Measurements from ENCODE around the gene TPM1.
A peak's percentile ranks its signal among the peaks of the same experiment; 100 is the strongest.

TPM1 gene

DNA sequence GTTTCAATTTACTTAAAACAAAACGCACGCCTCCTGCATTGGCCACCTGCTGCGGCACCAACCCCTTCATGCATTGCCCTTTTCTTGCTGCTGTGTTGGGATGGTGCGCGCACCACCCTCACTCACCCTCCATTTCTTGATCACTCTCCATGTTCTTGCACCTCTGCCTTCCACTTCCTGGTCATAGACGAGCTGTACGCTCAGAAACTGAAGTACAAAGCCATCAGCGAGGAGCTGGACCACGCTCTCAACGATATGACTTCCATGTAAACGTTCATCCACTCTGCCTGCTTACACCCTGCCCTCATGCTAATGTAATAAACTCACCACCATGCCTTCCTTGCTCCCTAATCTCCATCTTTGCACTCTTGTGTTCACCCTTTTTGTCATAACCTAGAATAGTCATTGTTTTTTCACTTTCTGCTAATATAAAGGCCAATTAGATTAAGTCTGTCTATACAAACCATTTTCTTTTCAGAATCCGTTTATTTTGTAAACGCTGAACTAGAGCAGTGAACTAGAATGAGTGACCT is 21.4 kb downstream of the TPM1 start:
- WGBS, 2 experiments = 96 to 97% methylated on average over 13 of the region's 13 CpGs

GRCh38 chr15:63065262-63066221 is 23.0 kb downstream of the TPM1 start:
- Histone ChIP-seq H3K36me3 (ENCODE audit: control insufficient read depth, insufficient read depth, low read length) (peaks cover 60% of the 10 kb centered on the region), H3K27ac (ENCODE audit: insufficient read depth, low read depth, low read length, poor library complexity, severe bottlenecking) (no peak overlapping the region), H3K9me3 (ENCODE audit: control insufficient read depth, low read length) (no peaks in the 10 kb centered on the region), H3K27me3 (ENCODE audit: control insufficient read depth, insufficient read depth, low read length, poor library complexity, severe bottlenecking) (no peaks in the 10 kb centered on the region), H3K4me1 (ENCODE audit: control insufficient read depth, insufficient read depth, low read length) (no peaks in the 10 kb centered on the region), H3K4me3 (ENCODE audit: insufficient read depth, low read depth, low read length) (no peak overlapping the region)
- WGBS, 2 experiments = 92 to 94% methylated on average over 7 to 8 of the region's 8 CpGs

More for the DNA sequence above, 21.4 kb downstream of the TPM1 start:
- no peaks in the 10 kb centered on the region for H3K4me1 ChIP-seq (ENCODE audit: control insufficient read depth, insufficient read depth, low read length)
- H3K36me3 ChIP-seq (ENCODE audit: control insufficient read depth, insufficient read depth, low read length) = peaks cover 75% of the 10 kb centered on the region
- H3K27me3 ChIP-seq (ENCODE audit: control insufficient read depth, insufficient read depth, low read length, poor library complexity, severe bottlenecking) = no peaks in the 10 kb centered on the region
- H3K9me3 ChIP-seq (ENCODE audit: control insufficient read depth, low read length) = no peaks in the 10 kb centered on the region
- H3K4me3 ChIP-seq (ENCODE audit: insufficient read depth, low read depth, low read length) = no peak overlapping the region
- no peak overlapping the region for H3K27ac ChIP-seq (ENCODE audit: insufficient read depth, low read depth, low read length, poor library complexity, severe bottlenecking)

GRCh38 chr15:63066272-63066671 is 23.7 kb downstream of the TPM1 start:
- Histone ChIP-seq H3K27me3 (ENCODE audit: control insufficient read depth, insufficient read depth, low read length, poor library complexity, severe bottlenecking) (no peaks in the 10 kb centered on the region), H3K27ac (ENCODE audit: insufficient read depth, low read depth, low read length, poor library complexity, severe bottlenecking) (no peak overlapping the region), H3K36me3 (ENCODE audit: control insufficient read depth, insufficient read depth, low read length) (peaks cover 53% of the 10 kb centered on the region), H3K4me1 (ENCODE audit: control insufficient read depth, insufficient read depth, low read length) (no peaks in the 10 kb centered on the region), H3K4me3 (ENCODE audit: insufficient read depth, low read depth, low read length) (no peak overlapping the region), H3K9me3 (ENCODE audit: control insufficient read depth, low read length) (no peaks in the 10 kb centered on the region)
- 97 to 99% methylated on average over 3 of the region's 3 CpGs for WGBS, 2 experiments

GRCh38 chr15:63067306-63067705 is 24.8 kb downstream of the TPM1 start:
- Histone ChIP-seq H3K27ac (ENCODE audit: insufficient read depth, low read depth, low read length, poor library complexity, severe bottlenecking) (no peak overlapping the region), H3K4me1 (ENCODE audit: control insufficient read depth, insufficient read depth, low read length) (no peaks in the 10 kb centered on the region), H3K9me3 (ENCODE audit: control insufficient read depth, low read length) (no peaks in the 10 kb centered on the region), H3K27me3 (ENCODE audit: control insufficient read depth, insufficient read depth, low read length, poor library complexity, severe bottlenecking) (no peaks in the 10 kb centered on the region), H3K4me3 (ENCODE audit: insufficient read depth, low read depth, low read length) (no peak overlapping the region), H3K36me3 (ENCODE audit: control insufficient read depth, insufficient read depth, low read length) (peaks cover 49% of the 10 kb centered on the region)
- 100% methylated on average over 1 of the region's 1 CpG for WGBS, 2 experiments

- Histone ChIP-seq H3K4me1 (ENCODE audit: control insufficient read depth, insufficient read depth, low read length) (no peaks in the 10 kb centered on the region), H3K36me3 (ENCODE audit: control insufficient read depth, insufficient read depth, low read length) (peaks cover 43% of the 10 kb centered on the region), H3K4me3 (ENCODE audit: insufficient read depth, low read depth, low read length) (no peak overlapping the region), H3K27ac (ENCODE audit: insufficient read depth, low read depth, low read length, poor library complexity, severe bottlenecking) (no peak overlapping the region), H3K27me3 (ENCODE audit: control insufficient read depth, insufficient read depth, low read length, poor library complexity, severe bottlenecking) (no peaks in the 10 kb centered on the region), H3K9me3 (ENCODE audit: control insufficient read depth, low read length) (no peaks in the 10 kb centered on the region)
- 86 to 88% methylated on average over 13 of the region's 13 CpGs for whole genome bisulfite sequencing, 2 experiments
Observed at GRCh38 chr15:63067976-63068743, 25.6 kb downstream of the TPM1 start.

GRCh38 chr15:63069616-63070090 is 27.1 kb downstream of the TPM1 start:
- no peaks in the 10 kb centered on the region for H3K27me3 ChIP-seq (ENCODE audit: control insufficient read depth, insufficient read depth, low read length, poor library complexity, severe bottlenecking)
- 99 to 100% methylated on average over 3 of the region's 3 CpGs for WGBS, 2 experiments
- H3K36me3 ChIP-seq (ENCODE audit: control insufficient read depth, insufficient read depth, low read length) = peaks cover 31% of the 10 kb centered on the region
- no peak overlapping the region for H3K27ac ChIP-seq (ENCODE audit: insufficient read depth, low read depth, low read length, poor library complexity, severe bottlenecking)
- H3K4me1 ChIP-seq (ENCODE audit: control insufficient read depth, insufficient read depth, low read length) = peaks cover 2% of the 10 kb centered on the region
- no peaks in the 10 kb centered on the region for H3K9me3 ChIP-seq (ENCODE audit: control insufficient read depth, low read length)
- H3K4me3 ChIP-seq (ENCODE audit: insufficient read depth, low read depth, low read length) = no peak overlapping the region

DNA sequence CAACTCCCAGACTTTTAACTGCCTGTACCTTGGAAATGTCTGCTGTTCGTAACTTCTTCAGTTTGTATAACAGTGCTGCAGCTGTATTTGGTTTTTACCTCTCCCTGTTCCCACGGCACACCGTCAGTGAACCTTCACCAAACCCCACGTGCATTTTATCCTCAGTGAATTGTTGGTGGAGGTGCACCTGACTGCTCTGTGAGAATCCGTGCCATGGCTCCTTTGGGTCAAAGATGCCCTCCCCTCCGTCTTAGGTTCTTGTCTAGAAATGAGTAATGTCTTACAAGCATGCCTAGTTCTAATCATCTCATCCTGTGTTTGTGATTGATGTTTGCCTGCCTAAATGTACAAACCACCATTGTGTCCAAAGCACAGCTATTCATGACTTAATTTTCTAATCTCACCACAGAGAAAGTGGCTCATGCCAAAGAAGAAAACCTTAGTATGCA is 28.2 kb downstream of the TPM1 start:
- Histone ChIP-seq H3K4me1 (ENCODE audit: control insufficient read depth, insufficient read depth, low read length) (peaks cover 2% of the 10 kb centered on the region), H3K27ac (ENCODE audit: insufficient read depth, low read depth, low read length, poor library complexity, severe bottlenecking) (no peak overlapping the region), H3K36me3 (ENCODE audit: control insufficient read depth, insufficient read depth, low read length) (peaks cover 31% of the 10 kb centered on the region), H3K27me3 (ENCODE audit: control insufficient read depth, insufficient read depth, low read length, poor library complexity, severe bottlenecking) (no peaks in the 10 kb centered on the region), H3K9me3 (ENCODE audit: control insufficient read depth, low read length) (no peaks in the 10 kb centered on the region), H3K4me3 (ENCODE audit: insufficient read depth, low read depth, low read length) (no peak overlapping the region)
- 94 to 95% methylated on average over 6 of the region's 6 CpGs for WGBS, 2 experiments

- peak overlapping the region; percentile 20 for H3K27ac ChIP-seq (ENCODE audit: insufficient read depth, low read depth, low read length, poor library complexity, severe bottlenecking)
- no peaks in the 10 kb centered on the region for H3K9me3 ChIP-seq (ENCODE audit: control insufficient read depth, low read length)
- no peak overlapping the region for H3K4me3 ChIP-seq (ENCODE audit: insufficient read depth, low read depth, low read length)
- 77 to 85% methylated on average over 8 of the region's 8 CpGs for WGBS, 2 experiments
- peaks cover 28% of the 10 kb centered on the region for H3K36me3 ChIP-seq (ENCODE audit: control insufficient read depth, insufficient read depth, low read length)
- H3K4me1 ChIP-seq (ENCODE audit: control insufficient read depth, insufficient read depth, low read length) = peaks cover 9% of the 10 kb centered on the region
- H3K27me3 ChIP-seq (ENCODE audit: control insufficient read depth, insufficient read depth, low read length, poor library complexity, severe bottlenecking) = no peaks in the 10 kb centered on the region
Observed at GRCh38 chr15:63071288-63071909, 28.9 kb downstream of the TPM1 start.

DNA sequence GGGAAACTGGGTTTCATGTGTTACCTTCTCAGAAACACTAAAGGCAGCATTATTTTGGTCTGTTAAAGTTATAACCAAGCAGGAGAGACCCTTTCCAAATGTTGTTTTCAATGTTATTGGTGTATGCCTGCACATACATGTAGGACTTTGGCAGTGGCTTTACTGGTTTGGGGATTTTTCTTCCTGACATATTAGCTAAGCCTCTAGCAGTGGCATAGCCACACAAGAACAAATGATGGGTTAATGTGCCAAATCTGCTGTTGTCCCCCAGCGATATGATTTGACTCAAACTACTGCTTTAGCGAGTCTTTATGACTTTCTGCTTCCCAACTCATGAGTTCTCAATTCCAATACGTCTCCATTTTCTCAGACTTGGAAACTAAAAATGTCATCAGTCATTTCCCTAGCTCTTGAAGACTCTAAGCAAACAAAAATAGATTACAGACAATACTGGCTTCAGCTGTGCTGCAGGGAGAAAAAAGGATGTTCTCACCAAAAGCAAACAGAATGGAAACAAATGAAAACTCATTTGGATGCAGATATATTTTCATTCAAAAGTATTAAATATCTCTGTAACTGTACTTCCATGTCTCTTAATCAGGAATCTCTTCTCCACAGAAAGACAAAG is 29.6 kb downstream of the TPM1 start:
- WGBS, 2 experiments = 91 to 93% methylated on average over 3 of the region's 3 CpGs

More for the DNA sequence above, 29.6 kb downstream of the TPM1 start:
- peaks cover 21% of the 10 kb centered on the region for H3K36me3 ChIP-seq (ENCODE audit: control insufficient read depth, insufficient read depth, low read length)
- no peaks in the 10 kb centered on the region for H3K9me3 ChIP-seq (ENCODE audit: control insufficient read depth, low read length)
- H3K4me1 ChIP-seq (ENCODE audit: control insufficient read depth, insufficient read depth, low read length) = peaks cover 13% of the 10 kb centered on the region
- H3K27me3 ChIP-seq (ENCODE audit: control insufficient read depth, insufficient read depth, low read length, poor library complexity, severe bottlenecking) = no peaks in the 10 kb centered on the region
- H3K27ac ChIP-seq (ENCODE audit: insufficient read depth, low read depth, low read length, poor library complexity, severe bottlenecking) = peak overlapping the region; percentile 50
- H3K4me3 ChIP-seq (ENCODE audit: insufficient read depth, low read depth, low read length) = no peak overlapping the region

Measured in ectodermal cell (in vitro differentiated cells).